OCI-LY1 (cell line): ENCODE data around the gene TMEM150C.

ENCODE experiments used
- H2AFZ ChIP-seq: fragments of 200-600 bp; sonication (generic), shearing (Covaris generic); 2 replicates; pipeline ENCODE4 v1.6.0; 2014; ENCODE audit warnings: antibody characterized with exemption, mild to moderate bottlenecking, low read length
- H3F3A ChIP-seq: fragments of 200-600 bp; sonication (generic), shearing (Covaris generic); 2 replicates; pipeline ENCODE4 v1.6.0; 2014; ENCODE audit warnings: mild to moderate bottlenecking, antibody characterized with exemption, low read length, moderate library complexity; ENCODE audit not compliant: insufficient read depth
- H3K27ac ChIP-seq: fragments of 200-600 bp; sonication (generic); 2 replicates; pipeline ENCODE4 v1.5.1; 2014; ENCODE audit warnings: low read length, mixed run types, mild to moderate bottlenecking, low read depth; ENCODE audit not compliant: poor library complexity, severe bottlenecking
- H3K27me3 ChIP-seq: fragments of 200-600 bp; sonication (generic); 2 replicates; pipeline ENCODE4 v1.6.0; 2014; ENCODE audit warnings: antibody characterized with exemption, mild to moderate bottlenecking, low read length, moderate library complexity; ENCODE audit not compliant: insufficient read depth
- H3K36me3 ChIP-seq: fragments of 200-600 bp; sonication (generic); 2 replicates; pipeline ENCODE4 v1.6.1; 2014; ENCODE audit warnings: mild to moderate bottlenecking, antibody characterized with exemption, low read length, moderate library complexity, mixed read lengths; ENCODE audit not compliant: insufficient read depth
- H3K4me1 ChIP-seq: fragments of 200-600 bp; sonication (generic); 2 replicates; pipeline ENCODE4 v1.5.1; 2014; ENCODE audit warnings: mild to moderate bottlenecking, low read length, moderate library complexity; ENCODE audit not compliant: insufficient read depth, severe bottlenecking
- H3K4me2 ChIP-seq: fragments of 200-600 bp; sonication (generic), shearing (Covaris generic); 2 replicates; pipeline ENCODE4 v1.6.1; 2014; ENCODE audit warnings: low read length
- H3K4me3 ChIP-seq: fragments of 200-600 bp; sonication (generic); 2 replicates; pipeline ENCODE4 v1.5.1; 2014; ENCODE audit warnings: low read length, low read depth, mild to moderate bottlenecking, mixed read lengths; ENCODE audit not compliant: poor library complexity, severe bottlenecking
- H3K79me2 ChIP-seq: fragments of 200-600 bp; shearing (Covaris generic); 2 replicates; pipeline ENCODE4 v1.6.1; 2016; ENCODE audit warnings: mixed run types, low read length, mixed read lengths; ENCODE audit not compliant: insufficient read depth
- H3K9ac ChIP-seq: fragments of 200-600 bp; sonication (generic), shearing (Covaris generic); 2 replicates; pipeline ENCODE4 v1.6.1; 2014; ENCODE audit warnings: mild to moderate bottlenecking, low read length, mixed read lengths
- H3K9me2 ChIP-seq: fragments of 200-600 bp; sonication (generic), shearing (Covaris generic); 2 replicates; pipeline ENCODE4 v1.6.1; 2014; ENCODE audit warnings: low read depth, mild to moderate bottlenecking, low read length, mixed read lengths
- H3K9me3 ChIP-seq: fragments of 200-600 bp; shearing (Covaris generic); 2 replicates; pipeline ENCODE4 v1.6.1; 2014; ENCODE audit warnings: low read length, mixed read lengths
- H4K20me1 ChIP-seq: fragments of 200-600 bp; sonication (generic), shearing (Covaris generic); 2 replicates; pipeline ENCODE4 v1.6.0; 2016; ENCODE audit warnings: mild to moderate bottlenecking, low read length; ENCODE audit not compliant: insufficient read depth
- EZH2 ChIP-seq: fragments of 200-600 bp; sonication (generic), shearing (Covaris generic); IDR thresholded peaks from 2 replicates; pipeline ENCODE4 v1.8.0; 2017; ENCODE audit warnings: borderline replicate concordance, mixed run types, mild to moderate bottlenecking, antibody characterized with exemption, low read length, moderate library complexity, mixed read lengths
- TF ChIP-seq, protein P1 (sequence below): fragments of 200-600 bp; sonication (generic), shearing (Covaris generic); IDR thresholded peaks from 2 replicates; pipeline ENCODE4 v1.5.1; 2017; ENCODE audit warnings: mild to moderate bottlenecking, antibody characterized with exemption, low read length, moderate library complexity, mixed read lengths

Gene TMEM150C

DNA sequence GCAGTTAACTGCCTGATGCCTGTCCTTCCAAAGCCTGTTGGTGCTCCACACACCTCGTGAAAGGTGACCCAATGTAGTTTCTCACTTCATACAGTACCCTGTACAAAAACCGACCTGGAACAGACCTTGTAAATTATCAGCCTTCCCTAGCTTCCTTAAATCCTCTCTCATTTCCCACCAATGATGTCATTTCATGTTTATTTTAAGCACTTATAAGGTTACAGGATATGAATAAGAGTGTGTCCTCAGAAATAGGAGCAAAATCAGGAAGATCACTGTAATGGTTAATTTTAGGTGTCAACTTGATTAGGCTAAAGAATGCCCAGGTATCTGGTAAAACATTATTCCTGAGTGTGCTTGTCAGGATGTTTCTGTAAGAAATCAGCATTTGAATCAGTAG is 44.7 kb downstream of the TMEM150C start:
- Histone ChIP-seq H3F3A (no peaks in the 10 kb centered on the region), H3K36me3 (no peaks in the 10 kb centered on the region), H4K20me1 (no peaks in the 10 kb centered on the region), H3K27ac (no peak overlapping the region), H3K4me2 (no peak overlapping the region), H3K79me2 (no peaks in the 10 kb centered on the region), H2AFZ (no peak overlapping the region), H3K9ac (no peak overlapping the region), H3K9me3 (no peaks in the 10 kb centered on the region), H3K4me3 (no peak overlapping the region), H3K4me1 (no peaks in the 10 kb centered on the region), H3K9me2 (no peaks in the 10 kb centered on the region), H3K27me3 (no peaks in the 10 kb centered on the region)
- TF ChIP-seq, protein P1, sequence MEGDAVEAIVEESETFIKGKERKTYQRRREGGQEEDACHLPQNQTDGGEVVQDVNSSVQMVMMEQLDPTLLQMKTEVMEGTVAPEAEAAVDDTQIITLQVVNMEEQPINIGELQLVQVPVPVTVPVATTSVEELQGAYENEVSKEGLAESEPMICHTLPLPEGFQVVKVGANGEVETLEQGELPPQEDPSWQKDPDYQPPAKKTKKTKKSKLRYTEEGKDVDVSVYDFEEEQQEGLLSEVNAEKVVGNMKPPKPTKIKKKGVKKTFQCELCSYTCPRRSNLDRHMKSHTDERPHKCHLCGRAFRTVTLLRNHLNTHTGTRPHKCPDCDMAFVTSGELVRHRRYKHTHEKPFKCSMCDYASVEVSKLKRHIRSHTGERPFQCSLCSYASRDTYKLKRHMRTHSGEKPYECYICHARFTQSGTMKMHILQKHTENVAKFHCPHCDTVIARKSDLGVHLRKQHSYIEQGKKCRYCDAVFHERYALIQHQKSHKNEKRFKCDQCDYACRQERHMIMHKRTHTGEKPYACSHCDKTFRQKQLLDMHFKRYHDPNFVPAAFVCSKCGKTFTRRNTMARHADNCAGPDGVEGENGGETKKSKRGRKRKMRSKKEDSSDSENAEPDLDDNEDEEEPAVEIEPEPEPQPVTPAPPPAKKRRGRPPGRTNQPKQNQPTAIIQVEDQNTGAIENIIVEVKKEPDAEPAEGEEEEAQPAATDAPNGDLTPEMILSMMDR = no peak
- TF ChIP-seq EZH2 = no peak

- H3K27ac ChIP-seq = no peak overlapping the region
- no peaks in the 10 kb centered on the region for H3K9me3 ChIP-seq
- H2AFZ ChIP-seq = no peak overlapping the region
- no peaks in the 10 kb centered on the region for H3K79me2 ChIP-seq
- H3K4me2 ChIP-seq = no peak overlapping the region
- no peaks in the 10 kb centered on the region for H3F3A ChIP-seq
- TF ChIP-seq, protein P1 = no peak
- TF ChIP-seq EZH2 = no peak
- no peak overlapping the region for H3K4me3 ChIP-seq
- H3K4me1 ChIP-seq = no peaks in the 10 kb centered on the region
- no peaks in the 10 kb centered on the region for H3K27me3 ChIP-seq
- no peaks in the 10 kb centered on the region for H4K20me1 ChIP-seq
- H3K9me2 ChIP-seq = no peaks in the 10 kb centered on the region
- H3K36me3 ChIP-seq = no peaks in the 10 kb centered on the region
- no peak overlapping the region for H3K9ac ChIP-seq
Measured at GRCh38 chr4:82515705-82516104, 46.1 kb downstream of the TMEM150C start.

DNA sequence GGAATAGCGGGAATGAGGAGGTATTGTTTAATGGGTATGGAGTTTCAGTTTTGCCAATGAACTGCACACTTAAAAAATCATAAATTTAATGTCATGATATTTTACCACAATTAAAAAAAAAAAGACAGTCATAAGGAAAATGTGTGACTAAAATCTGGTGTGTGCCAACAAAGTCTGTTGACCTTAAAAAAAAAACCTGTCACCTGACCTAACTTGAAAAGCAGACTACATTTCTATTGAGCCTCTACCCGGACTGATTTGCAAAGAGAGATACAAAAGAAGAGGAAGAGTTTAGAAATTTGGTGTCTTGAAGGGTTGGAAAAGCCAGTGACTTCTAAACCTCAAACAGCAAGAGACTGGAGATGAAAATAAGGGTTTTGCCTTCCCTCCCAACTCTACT is 48.4 kb downstream of the TMEM150C start:
- no peak overlapping the region for H3K4me2 ChIP-seq
- TF ChIP-seq, protein P1 = no peak
- TF ChIP-seq EZH2 = no peak
- no peak overlapping the region for H2AFZ ChIP-seq
- H3K79me2 ChIP-seq = no peaks in the 10 kb centered on the region
- no peak overlapping the region for H3K27ac ChIP-seq
- H3K4me3 ChIP-seq = no peak overlapping the region
- no peaks in the 10 kb centered on the region for H3F3A ChIP-seq
- H3K36me3 ChIP-seq = no peaks in the 10 kb centered on the region
- no peaks in the 10 kb centered on the region for H4K20me1 ChIP-seq
- H3K4me1 ChIP-seq = no peaks in the 10 kb centered on the region
- no peaks in the 10 kb centered on the region for H3K27me3 ChIP-seq
- no peaks in the 10 kb centered on the region for H3K9me3 ChIP-seq
- H3K9ac ChIP-seq = no peak overlapping the region
- no peaks in the 10 kb centered on the region for H3K9me2 ChIP-seq
